WTC11 (cell line): ENCODE results near the gene MGMT. TPM values are rescaled to one million over a fixed set of nuclear protein-coding genes. Genes with fewer than 3 reads are reported as not detected.

ENCODE experiments used
- ATAC-seq: fragments of 200-7000 bp; cut with Tn5 transposase; 2 replicates; pipeline ENCODE4 v1.10.0; 2021; ENCODE audit warnings: mild to moderate bottlenecking, moderate library complexity
- CTCF ChIA-PET: fragments of 300-600 bp; sonication (Branson Sonifier 250); formaldehyde crosslinking; loops from one replicate; lab custom pipeline; 2021; ENCODE audit warnings: antibody characterized with exemption; lab: Charles Lee
- POLR2A ChIA-PET: fragments of 350-600 bp; sonication (Branson Sonifier 250); formaldehyde crosslinking; loops from one replicate; lab custom pipeline; 2021; ENCODE audit warnings: antibody characterized with exemption; lab: Charles Lee
- DNase-seq: peaks from one replicate; pipeline ENCODE4 v3.0.0; 2021; ENCODE audit warnings: low spot score
- H3K27ac Mint-ChIP-seq: 2 replicates; pipeline ENCODE4 v1.8.0; 2021; ENCODE audit warnings: mixed read lengths
- H3K27me3 Mint-ChIP-seq: 2 replicates; pipeline ENCODE4 v1.8.0; 2021; ENCODE audit warnings: low read depth, mild to moderate bottlenecking, moderate library complexity, mixed read lengths
- H3K36me3 Mint-ChIP-seq: 2 replicates; pipeline ENCODE4 v1.8.0; 2021; ENCODE audit warnings: mixed read lengths
- H3K4me1 Mint-ChIP-seq: 2 replicates; pipeline ENCODE4 v1.8.0; 2022; ENCODE audit warnings: mixed read lengths
- H3K4me3 Mint-ChIP-seq: 2 replicates; pipeline ENCODE4 v1.8.0; 2021; ENCODE audit warnings: mild to moderate bottlenecking, moderate library complexity, mixed read lengths
- H3K9me3 Mint-ChIP-seq: 2 replicates; pipeline ENCODE4 v1.8.0; 2021; ENCODE audit warnings: mixed read lengths
- ARID4B ChIP-seq: sonication (generic); formaldehyde crosslinking; IDR thresholded peaks from 2 replicates; pipeline ENCODE4 v1.8.0; 2023; ENCODE audit warnings: missing genetic modification reagents, mild to moderate bottlenecking, borderline replicate concordance
- CTCF ChIP-seq: fragments of 200-600 bp; IDR thresholded peaks from 2 replicates; pipeline ENCODE4 v1.8.0; 2022; ENCODE audit warnings: antibody characterized with exemption
- E2F1 ChIP-seq: sonication (generic); formaldehyde crosslinking; IDR thresholded peaks from 2 replicates; pipeline ENCODE4 v1.8.0; 2022; ENCODE audit warnings: mild to moderate bottlenecking, missing genetic modification reagents
- E2F5 ChIP-seq: sonication (generic); formaldehyde crosslinking; IDR thresholded peaks from 2 replicates; pipeline ENCODE4 v1.8.1; 2022; ENCODE audit warnings: mild to moderate bottlenecking, moderate library complexity, missing genetic modification reagents
- EMX1 ChIP-seq: fragments of 250-450 bp; sonication (Bioruptor Pico); IDR thresholded peaks from 2 replicates; pipeline ENCODE4 v1.8.0; 2021; ENCODE audit warnings: mild to moderate bottlenecking
- FOXK1 ChIP-seq: sonication (generic); formaldehyde crosslinking; IDR thresholded peaks from 2 replicates; pipeline ENCODE4 v1.8.0; 2022; ENCODE audit warnings: mild to moderate bottlenecking, moderate library complexity, missing genetic modification reagents
- HMGXB4 ChIP-seq: sonication (generic); formaldehyde crosslinking; IDR thresholded peaks from 2 replicates; pipeline ENCODE4 v1.8.1; 2023; ENCODE audit warnings: mild to moderate bottlenecking, moderate library complexity, missing genetic modification reagents
- IRF2 ChIP-seq: sonication (generic); formaldehyde crosslinking; IDR thresholded peaks from 2 replicates; pipeline ENCODE4 v1.8.0; 2022; ENCODE audit warnings: low read depth, missing genetic modification reagents, borderline replicate concordance
- MYBL2 ChIP-seq: sonication (generic); formaldehyde crosslinking; IDR thresholded peaks from 2 replicates; pipeline ENCODE4 v1.8.1; 2023; ENCODE audit warnings: mild to moderate bottlenecking, moderate library complexity, missing genetic modification reagents
- ZBTB21 ChIP-seq: sonication (generic); formaldehyde crosslinking; IDR thresholded peaks from 2 replicates; pipeline ENCODE4 v1.8.1; 2023; ENCODE audit warnings: mild to moderate bottlenecking, missing genetic modification reagents, borderline replicate concordance
- ZNF232 ChIP-seq: sonication (generic); formaldehyde crosslinking; IDR thresholded peaks from 2 replicates; pipeline ENCODE4 v1.8.0; 2022; ENCODE audit warnings: mild to moderate bottlenecking, missing genetic modification reagents
- ZNF317 ChIP-seq: sonication (generic); formaldehyde crosslinking; IDR thresholded peaks from 2 replicates; pipeline ENCODE4 v1.8.1; 2023; ENCODE audit warnings: low read depth, mild to moderate bottlenecking, moderate library complexity, missing genetic modification reagents, borderline replicate concordance
- ZNF416 ChIP-seq: fragments of 250-450 bp; sonication (Bioruptor Pico); IDR thresholded peaks from 2 replicates; pipeline ENCODE4 v1.9.0; 2021; ENCODE audit warnings: mild to moderate bottlenecking, inconsistent platforms
- ZNF423 ChIP-seq: fragments of 250-450 bp; sonication (Bioruptor Pico); IDR thresholded peaks from 2 replicates; pipeline ENCODE4 v2.1.2; 2022; ENCODE audit warnings: mild to moderate bottlenecking, moderate library complexity
- ZNF532 ChIP-seq: fragments of 250-450 bp; sonication (Bioruptor Pico); IDR thresholded peaks from 2 replicates; pipeline ENCODE4 v1.9.0; 2021; ENCODE audit warnings: mild to moderate bottlenecking, borderline replicate concordance
- ZSCAN18 ChIP-seq: fragments of 250-450 bp; sonication (Bioruptor Pico); IDR thresholded peaks from 2 replicates; pipeline ENCODE4 v2.1.2; 2022; ENCODE audit warnings: mild to moderate bottlenecking, moderate library complexity
- total RNA-seq: library from RNA; stranded (reverse); gene quantifications from 3 replicates; pipeline ENCODE4 v1.2.3, GENCODE V29; 2021

Gene MGMT
- total RNA-seq, 1 experiment from 2014 or later: 11.8 TPM

- H3K27me3 Mint-ChIP-seq: no peaks in the 10 kb centered on the region
- CTCF ChIA-PET: no interaction called here
- peaks cover 3% of the 10 kb centered on the region; the same call in 1 of the 2 replicates for H3K36me3 Mint-ChIP-seq
Observed at GRCh38 chr10:129792141-129792540, 325.1 kb downstream of the MGMT start.

GRCh38 chr10:129792864-129793263 is 325.8 kb downstream of the MGMT start:
- no peak overlapping the region for H3K27ac Mint-ChIP-seq
- no peaks in the 10 kb centered on the region for H3K27me3 Mint-ChIP-seq
- H3K4me3 Mint-ChIP-seq: no peak overlapping the region
- ChIA-PET CTCF (no interaction called here), POLR2A (no interaction called here)
- DNase-seq (no peak), ATAC-seq (no peak)
- H3K9me3 Mint-ChIP-seq: peaks cover 9% of the 10 kb centered on the region
- H3K36me3 Mint-ChIP-seq: no peaks in the 10 kb centered on the region
- no peaks in the 10 kb centered on the region for H3K4me1 Mint-ChIP-seq
- TF ChIP-seq IRF2 (CRISPR knock-in tag) (no peak), ZNF416 (CRISPR knock-in tag) (no peak), ARID4B (CRISPR knock-in tag) (no peak), HMGXB4 (no peak), ZSCAN18 (no peak), FOXK1 (CRISPR knock-in tag) (no peak), ZNF317 (CRISPR knock-in tag) (no peak), MYBL2 (CRISPR knock-in tag) (no peak), ZNF532 (no peak), EMX1 (CRISPR knock-in tag) (no peak)

More at GRCh38 chr10:129792141-129792540, 325.1 kb downstream of the MGMT start:
- no peak overlapping the region for H3K27ac Mint-ChIP-seq
- TF ChIP-seq ZNF232 (CRISPR knock-in tag) (no peak), E2F1 (CRISPR knock-in tag) (no peak), ZBTB21 (CRISPR knock-in tag) (no peak), ZNF423 (no peak), E2F5 (CRISPR knock-in tag) (no peak), CTCF (no peak)
- peaks cover 14% of the 10 kb centered on the region for H3K9me3 Mint-ChIP-seq
- ATAC-seq (no peak), DNase-seq (no peak)
- H3K4me1 Mint-ChIP-seq: no peaks in the 10 kb centered on the region
- no peak overlapping the region for H3K4me3 Mint-ChIP-seq
- POLR2A ChIA-PET: no interaction called here
